ENCODE measurements around the gene MLLT10.

The MLLT10 gene

GRCh38 chr10:21759232-21759631, 225.2 kb downstream of the MLLT10 start:
- no peaks in the 10 kb centered on the region for H3K27me3 ChIP-seq (ENCODE audit: insufficient read depth, low read length)
- no peaks in the 10 kb centered on the region for H3K9me3 ChIP-seq (ENCODE audit: insufficient read depth, low read depth, low read length)
- H3K27ac ChIP-seq (ENCODE audit: low read length): no peak overlapping the region
- no peak overlapping the region for H3K4me3 ChIP-seq (ENCODE audit: low read length)
- no peaks in the 10 kb centered on the region for H3K36me3 ChIP-seq (ENCODE audit: insufficient read depth, low read depth, low read length)
- peaks cover 25% of the 10 kb centered on the region for H3K4me1 ChIP-seq (ENCODE audit: insufficient read depth, low read length)
- H3K9ac ChIP-seq (ENCODE audit: low read depth, low read length): no peak overlapping the region

DNA sequence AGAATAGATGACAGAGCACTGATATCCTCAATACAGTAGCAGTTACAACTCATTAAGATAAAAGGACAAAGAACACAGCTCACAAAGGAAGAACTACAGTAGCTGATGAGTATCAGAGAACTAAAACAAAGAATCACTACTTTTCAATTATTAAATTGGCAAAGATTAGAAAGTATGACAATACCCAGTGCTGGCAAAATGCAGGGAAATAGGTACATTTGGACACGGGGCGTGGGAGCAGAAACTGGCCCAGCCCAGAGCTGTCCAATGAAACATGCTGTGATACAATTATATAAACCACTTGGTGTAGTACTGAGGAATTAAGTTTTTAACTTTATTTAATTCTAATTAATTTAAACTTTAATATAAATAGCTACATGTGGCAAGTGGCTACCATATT, 226.3 kb downstream of the MLLT10 start:
- Histone ChIP-seq H3K4me1 (ENCODE audit: insufficient read depth, low read length) (peaks cover 25% of the 10 kb centered on the region), H3K9me3 (ENCODE audit: insufficient read depth, low read depth, low read length) (no peaks in the 10 kb centered on the region), H3K27ac (ENCODE audit: low read length) (no peak overlapping the region), H3K4me3 (ENCODE audit: low read length) (no peak overlapping the region), H3K27me3 (ENCODE audit: insufficient read depth, low read length) (no peaks in the 10 kb centered on the region), H3K36me3 (ENCODE audit: insufficient read depth, low read depth, low read length) (no peaks in the 10 kb centered on the region), H3K9ac (ENCODE audit: low read depth, low read length) (no peak overlapping the region)

GRCh38 chr10:21764466-21765189, 230.6 kb downstream of the MLLT10 start:
- no peak overlapping the region for H3K4me3 ChIP-seq (ENCODE audit: low read length)
- H3K4me1 ChIP-seq (ENCODE audit: insufficient read depth, low read length): peaks cover 3% of the 10 kb centered on the region; the same call in 1 of the 2 replicates
- no peaks in the 10 kb centered on the region for H3K27me3 ChIP-seq (ENCODE audit: insufficient read depth, low read length)
- H3K36me3 ChIP-seq (ENCODE audit: insufficient read depth, low read depth, low read length): no peaks in the 10 kb centered on the region
- H3K27ac ChIP-seq (ENCODE audit: low read length): no peak overlapping the region
- no peaks in the 10 kb centered on the region for H3K9me3 ChIP-seq (ENCODE audit: insufficient read depth, low read depth, low read length)
- H3K9ac ChIP-seq (ENCODE audit: low read depth, low read length): no peak overlapping the region

- Histone ChIP-seq H3K9ac (ENCODE audit: low read depth, low read length) (no peak overlapping the region), H3K4me3 (ENCODE audit: low read length) (no peak overlapping the region)
Observed at GRCh38 chr10:21769041-21769440, 235.0 kb downstream of the MLLT10 start.

GRCh38 chr10:21771219-21771618, 237.2 kb downstream of the MLLT10 start:
- H3K27ac ChIP-seq (ENCODE audit: low read length): no peak overlapping the region
- H3K27me3 ChIP-seq (ENCODE audit: insufficient read depth, low read length): no peaks in the 10 kb centered on the region
- H3K4me3 ChIP-seq (ENCODE audit: low read length): no peak overlapping the region
- H3K36me3 ChIP-seq (ENCODE audit: insufficient read depth, low read depth, low read length): no peaks in the 10 kb centered on the region
- H3K9ac ChIP-seq (ENCODE audit: low read depth, low read length): no peak overlapping the region
- no peaks in the 10 kb centered on the region for H3K9me3 ChIP-seq (ENCODE audit: insufficient read depth, low read depth, low read length)
- no peaks in the 10 kb centered on the region for H3K4me1 ChIP-seq (ENCODE audit: insufficient read depth, low read length)

More at GRCh38 chr10:21769041-21769440, 235.0 kb downstream of the MLLT10 start:
- Histone ChIP-seq H3K9me3 (ENCODE audit: insufficient read depth, low read depth, low read length) (no peaks in the 10 kb centered on the region), H3K4me1 (ENCODE audit: insufficient read depth, low read length) (no peaks in the 10 kb centered on the region), H3K27me3 (ENCODE audit: insufficient read depth, low read length) (no peaks in the 10 kb centered on the region), H3K36me3 (ENCODE audit: insufficient read depth, low read depth, low read length) (no peaks in the 10 kb centered on the region), H3K27ac (ENCODE audit: low read length) (no peak overlapping the region)

DNA sequence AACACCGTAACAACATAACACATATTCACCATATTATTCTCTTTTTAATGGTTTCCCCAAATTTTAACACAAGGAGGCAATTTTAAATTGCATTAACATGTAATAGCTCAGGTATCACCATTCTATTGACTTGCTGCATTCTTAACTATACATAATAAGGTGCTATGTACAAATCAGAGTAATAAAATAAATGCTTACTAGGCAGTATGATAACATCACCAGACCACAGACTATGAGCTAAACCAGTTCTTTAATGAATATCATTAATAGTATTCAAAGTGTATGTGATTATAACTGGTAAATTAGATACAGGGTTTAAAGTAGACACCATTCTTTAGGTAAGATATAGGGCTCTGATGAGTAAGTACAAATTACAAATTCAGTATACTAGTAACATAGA, 242.9 kb downstream of the MLLT10 start:
- Histone ChIP-seq H3K27ac (ENCODE audit: low read length) (no peak overlapping the region), H3K4me3 (ENCODE audit: low read length) (no peak overlapping the region), H3K9me3 (ENCODE audit: insufficient read depth, low read depth, low read length) (peaks cover 2% of the 10 kb centered on the region; the same call in 1 of the 2 replicates), H3K9ac (ENCODE audit: low read depth, low read length) (no peak overlapping the region), H3K27me3 (ENCODE audit: insufficient read depth, low read length) (no peaks in the 10 kb centered on the region), H3K36me3 (ENCODE audit: insufficient read depth, low read depth, low read length) (no peaks in the 10 kb centered on the region), H3K4me1 (ENCODE audit: insufficient read depth, low read length) (no peaks in the 10 kb centered on the region)

- H3K9ac ChIP-seq (ENCODE audit: low read depth, low read length): no peak overlapping the region
- no peaks in the 10 kb centered on the region for H3K36me3 ChIP-seq (ENCODE audit: insufficient read depth, low read depth, low read length)
- H3K27me3 ChIP-seq (ENCODE audit: insufficient read depth, low read length): no peaks in the 10 kb centered on the region
- no peaks in the 10 kb centered on the region for H3K4me1 ChIP-seq (ENCODE audit: insufficient read depth, low read length)
- no peak overlapping the region for H3K27ac ChIP-seq (ENCODE audit: low read length)
- no peak overlapping the region for H3K4me3 ChIP-seq (ENCODE audit: low read length)
- H3K9me3 ChIP-seq (ENCODE audit: insufficient read depth, low read depth, low read length): no peaks in the 10 kb centered on the region
Observed at GRCh38 chr10:21791276-21791675, 257.2 kb downstream of the MLLT10 start.

All from iPS-20b (cell line).